ENCODE results near the gene ASCC1. TPM values are rescaled to one million over a fixed set of nuclear protein-coding genes. Genes with fewer than 3 reads are reported as not detected.

The ASCC1 gene
- polyA plus RNA-seq, 2 of the 4 experiments (the other 2 are of a cell fraction), result 56.5 to 82.3 TPM

DNA sequence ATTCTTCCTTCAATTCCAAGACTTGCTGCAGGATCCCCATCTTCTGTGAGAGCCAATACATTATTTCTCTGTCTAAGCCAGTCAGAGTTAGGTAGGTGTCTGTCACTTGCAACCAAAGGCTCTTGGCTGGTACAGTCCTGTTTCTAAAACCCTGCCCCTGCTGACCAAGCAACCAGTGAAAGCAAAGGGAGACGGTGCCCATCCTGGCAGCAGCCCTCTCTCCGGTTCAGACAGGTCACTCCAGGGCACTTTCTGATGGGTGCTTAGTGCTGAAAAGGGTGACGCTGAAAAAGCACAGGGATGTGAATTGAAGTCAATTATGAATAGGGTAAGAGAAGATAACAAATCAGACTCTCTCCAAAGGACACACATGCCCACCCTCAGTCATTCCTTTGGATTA lies 165.2 kb downstream of the ASCC1 start:
- DNase-seq (ENCODE audit: low read depth in 1 of 2, low spot score in 1 of 2) (no peak), FAIRE-seq (no peak), ATAC-seq (no peak)
- 79% methylated on average over 3 of the region's 3 CpGs for WGBS (ENCODE audit: missing lambda C conversion rate)
- TF ChIP-seq, protein P1, sequence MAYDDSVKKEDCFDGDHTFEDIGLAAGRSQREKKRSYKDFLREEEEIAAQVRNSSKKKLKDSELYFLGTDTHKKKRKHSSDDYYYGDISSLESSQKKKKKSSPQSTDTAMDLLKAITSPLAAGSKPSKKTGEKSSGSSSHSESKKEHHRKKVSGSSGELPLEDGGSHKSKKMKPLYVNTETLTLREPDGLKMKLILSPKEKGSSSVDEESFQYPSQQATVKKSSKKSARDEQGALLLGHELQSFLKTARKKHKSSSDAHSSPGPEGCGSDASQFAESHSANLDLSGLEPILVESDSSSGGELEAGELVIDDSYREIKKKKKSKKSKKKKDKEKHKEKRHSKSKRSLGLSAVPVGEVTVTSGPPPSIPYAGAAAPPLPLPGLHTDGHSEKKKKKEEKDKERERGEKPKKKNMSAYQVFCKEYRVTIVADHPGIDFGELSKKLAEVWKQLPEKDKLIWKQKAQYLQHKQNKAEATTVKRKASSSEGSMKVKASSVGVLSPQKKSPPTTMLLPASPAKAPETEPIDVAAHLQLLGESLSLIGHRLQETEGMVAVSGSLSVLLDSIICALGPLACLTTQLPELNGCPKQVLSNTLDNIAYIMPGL (CRISPR knock-in tag; IDR thresholded peaks at IDR 0.05; ENCODE audit: borderline replicate concordance), result no peak
- TF ChIP-seq JUNB (IDR thresholded peaks at IDR 0.05) (no peak), CBX8 (IDR thresholded peaks at IDR 0.05) (no peak), RNF2 (IDR thresholded peaks at IDR 0.05; ENCODE audit: borderline replicate concordance, low read depth) (no peak), ZSCAN20 (CRISPR knock-in tag; IDR thresholded peaks at IDR 0.05) (no peak)
- peaks cover 13% of the 10 kb centered on the region; the same call in 2 of the 3 replicates for H3K9me3 ChIP-seq
- CTCF ChIA-PET, result interaction anchor here (0.7 to 22.0 kb wide), 9 partner anchors 7 to 153 kb away, joined by 3 to 207 read pairs (median 44); no protein-coding TSS in a partner anchor
- no peak overlapping the region for H3K4me3 ChIP-seq
- POLR2A ChIA-PET, result no interaction called here
- H3K4me2 ChIP-seq, result no peak overlapping the region
- H3K27ac ChIP-seq, result no peak overlapping the region
- H3K4me1 ChIP-seq, result peaks cover 3% of the 10 kb centered on the region; the same call in 1 of the 3 replicates

GRCh38 chr10:72049969-72050781 lies 165.9 kb downstream of the ASCC1 start:
- TF ChIP-seq ZFP36 (IDR thresholded peaks at IDR 0.05; ENCODE audit: borderline replicate concordance, partially characterized antibody) (peak; percentile 21), MAZ (IDR thresholded peaks at IDR 0.05; ENCODE audit: borderline replicate concordance, low read depth, low read length) (no peak)
- ATAC-seq, result no peak
- CTCF ChIA-PET, result interaction anchor here (0.6 to 22.0 kb wide), 17 partner anchors 8 to 286 kb away, joined by 3 to 207 read pairs (median 16); no protein-coding TSS in a partner anchor

DNA sequence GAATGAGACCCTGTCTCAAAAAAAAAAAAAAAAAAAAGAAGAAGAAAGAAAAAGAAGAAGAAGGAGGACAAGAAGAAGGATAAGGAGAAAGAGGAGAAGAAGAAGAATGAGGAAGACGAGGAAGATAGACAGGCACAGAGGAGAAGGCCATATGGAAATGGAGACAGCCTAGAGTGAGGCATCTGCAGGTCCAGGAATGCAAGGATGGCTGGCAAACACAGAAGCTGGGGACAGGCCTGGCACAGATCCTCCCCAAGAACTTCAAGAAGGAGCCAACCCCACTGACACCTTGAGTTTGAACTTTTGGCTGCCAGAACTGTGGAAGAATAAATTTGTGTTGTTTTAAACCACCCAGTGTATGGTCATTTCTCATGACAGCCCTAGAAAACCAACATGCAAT lies 166.6 kb downstream of the ASCC1 start:
- TF ChIP-seq, protein P2, sequence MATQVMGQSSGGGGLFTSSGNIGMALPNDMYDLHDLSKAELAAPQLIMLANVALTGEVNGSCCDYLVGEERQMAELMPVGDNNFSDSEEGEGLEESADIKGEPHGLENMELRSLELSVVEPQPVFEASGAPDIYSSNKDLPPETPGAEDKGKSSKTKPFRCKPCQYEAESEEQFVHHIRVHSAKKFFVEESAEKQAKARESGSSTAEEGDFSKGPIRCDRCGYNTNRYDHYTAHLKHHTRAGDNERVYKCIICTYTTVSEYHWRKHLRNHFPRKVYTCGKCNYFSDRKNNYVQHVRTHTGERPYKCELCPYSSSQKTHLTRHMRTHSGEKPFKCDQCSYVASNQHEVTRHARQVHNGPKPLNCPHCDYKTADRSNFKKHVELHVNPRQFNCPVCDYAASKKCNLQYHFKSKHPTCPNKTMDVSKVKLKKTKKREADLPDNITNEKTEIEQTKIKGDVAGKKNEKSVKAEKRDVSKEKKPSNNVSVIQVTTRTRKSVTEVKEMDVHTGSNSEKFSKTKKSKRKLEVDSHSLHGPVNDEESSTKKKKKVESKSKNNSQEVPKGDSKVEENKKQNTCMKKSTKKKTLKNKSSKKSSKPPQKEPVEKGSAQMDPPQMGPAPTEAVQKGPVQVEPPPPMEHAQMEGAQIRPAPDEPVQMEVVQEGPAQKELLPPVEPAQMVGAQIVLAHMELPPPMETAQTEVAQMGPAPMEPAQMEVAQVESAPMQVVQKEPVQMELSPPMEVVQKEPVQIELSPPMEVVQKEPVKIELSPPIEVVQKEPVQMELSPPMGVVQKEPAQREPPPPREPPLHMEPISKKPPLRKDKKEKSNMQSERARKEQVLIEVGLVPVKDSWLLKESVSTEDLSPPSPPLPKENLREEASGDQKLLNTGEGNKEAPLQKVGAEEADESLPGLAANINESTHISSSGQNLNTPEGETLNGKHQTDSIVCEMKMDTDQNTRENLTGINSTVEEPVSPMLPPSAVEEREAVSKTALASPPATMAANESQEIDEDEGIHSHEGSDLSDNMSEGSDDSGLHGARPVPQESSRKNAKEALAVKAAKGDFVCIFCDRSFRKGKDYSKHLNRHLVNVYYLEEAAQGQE (IDR thresholded peaks at IDR 0.05), result no peak
- TF ChIP-seq EHMT2 (IDR thresholded peaks at IDR 0.05; ENCODE audit: low read depth), result no peak
- no peak for TF ChIP-seq PBX3 (IDR thresholded peaks at IDR 0.05)
- TF ChIP-seq FOSL2 (IDR thresholded peaks at IDR 0.05), result no peak
- TF ChIP-seq FOSL2 (CRISPR knock-in tag; IDR thresholded peaks at IDR 0.05), result no peak
- no peak for TF ChIP-seq NFE2L2 (conservative IDR thresholded peaks at IDR 0.05; ENCODE audit: low read length)
- no peak for TF ChIP-seq MAZ (IDR thresholded peaks at IDR 0.05; ENCODE audit: borderline replicate concordance, low read depth, low read length)
- TF ChIP-seq EHF (CRISPR knock-in tag; IDR thresholded peaks at IDR 0.05), result no peak
- TF ChIP-seq, protein P3, sequence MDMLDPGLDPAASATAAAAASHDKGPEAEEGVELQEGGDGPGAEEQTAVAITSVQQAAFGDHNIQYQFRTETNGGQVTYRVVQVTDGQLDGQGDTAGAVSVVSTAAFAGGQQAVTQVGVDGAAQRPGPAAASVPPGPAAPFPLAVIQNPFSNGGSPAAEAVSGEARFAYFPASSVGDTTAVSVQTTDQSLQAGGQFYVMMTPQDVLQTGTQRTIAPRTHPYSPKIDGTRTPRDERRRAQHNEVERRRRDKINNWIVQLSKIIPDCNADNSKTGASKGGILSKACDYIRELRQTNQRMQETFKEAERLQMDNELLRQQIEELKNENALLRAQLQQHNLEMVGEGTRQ (IDR thresholded peaks at IDR 0.05), result no peak
- CTCF ChIA-PET, result interaction anchor here (0.6 to 22.0 kb wide), 51 partner anchors 9 to 287 kb away, joined by 3 to 207 read pairs (median 5); partner anchors contain the start of genes CHST3, PSAP, SPOCK2 and VSIR
- Histone ChIP-seq H3K4me1 (peaks cover 3% of the 10 kb centered on the region; the same call in 1 of the 3 replicates), H3K4me2 (no peak overlapping the region), H3K27ac (no peak overlapping the region), H3K9me3 (peaks cover 13% of the 10 kb centered on the region; the same call in 2 of the 3 replicates), H3K4me3 (no peak overlapping the region)
- ATAC-seq (no peak), FAIRE-seq (no peak), DNase-seq (ENCODE audit: low read depth in 1 of 2, low spot score in 1 of 2) (no peak)
- 4% methylated on average over 1 of the region's 1 CpG for WGBS (ENCODE audit: missing lambda C conversion rate)
- POLR2A ChIA-PET, result no interaction called here

More at GRCh38 chr10:72049969-72050781, 165.9 kb downstream of the ASCC1 start:
- Histone ChIP-seq H3K4me3 (no peak overlapping the region), H3K4me1 (peaks cover 3% of the 10 kb centered on the region; the same call in 1 of the 3 replicates), H3K4me2 (no peak overlapping the region), H3K27ac (no peak overlapping the region), H3K9me3 (peaks cover 13% of the 10 kb centered on the region; the same call in 2 of the 3 replicates)
- 82% methylated on average over 5 of the region's 5 CpGs for WGBS (ENCODE audit: missing lambda C conversion rate)
- FAIRE-seq (no peak), DNase-seq (ENCODE audit: low read depth in 1 of 2, low spot score in 1 of 2) (no peak)
- POLR2A ChIA-PET, result interaction anchor here (0.5 kb wide), 1 partner anchor 40 kb away, joined by 4 read pairs; no protein-coding TSS in a partner anchor
